Erythroblast (primary cell): ENCODE results near the gene DAZAP1.

Source experiments
- GATA1 ChIP-seq: IDR thresholded peaks from 2 replicates; pipeline ENCODE4 v1.6.1; 2011; ENCODE audit warnings: low read depth, mild to moderate bottlenecking, control low read depth, low read length, moderate library complexity
- POLR2A ChIP-seq: IDR thresholded peaks from 2 replicates; pipeline ENCODE4 v1.6.1; 2011; ENCODE audit warnings: mild to moderate bottlenecking, low read length

DNA sequence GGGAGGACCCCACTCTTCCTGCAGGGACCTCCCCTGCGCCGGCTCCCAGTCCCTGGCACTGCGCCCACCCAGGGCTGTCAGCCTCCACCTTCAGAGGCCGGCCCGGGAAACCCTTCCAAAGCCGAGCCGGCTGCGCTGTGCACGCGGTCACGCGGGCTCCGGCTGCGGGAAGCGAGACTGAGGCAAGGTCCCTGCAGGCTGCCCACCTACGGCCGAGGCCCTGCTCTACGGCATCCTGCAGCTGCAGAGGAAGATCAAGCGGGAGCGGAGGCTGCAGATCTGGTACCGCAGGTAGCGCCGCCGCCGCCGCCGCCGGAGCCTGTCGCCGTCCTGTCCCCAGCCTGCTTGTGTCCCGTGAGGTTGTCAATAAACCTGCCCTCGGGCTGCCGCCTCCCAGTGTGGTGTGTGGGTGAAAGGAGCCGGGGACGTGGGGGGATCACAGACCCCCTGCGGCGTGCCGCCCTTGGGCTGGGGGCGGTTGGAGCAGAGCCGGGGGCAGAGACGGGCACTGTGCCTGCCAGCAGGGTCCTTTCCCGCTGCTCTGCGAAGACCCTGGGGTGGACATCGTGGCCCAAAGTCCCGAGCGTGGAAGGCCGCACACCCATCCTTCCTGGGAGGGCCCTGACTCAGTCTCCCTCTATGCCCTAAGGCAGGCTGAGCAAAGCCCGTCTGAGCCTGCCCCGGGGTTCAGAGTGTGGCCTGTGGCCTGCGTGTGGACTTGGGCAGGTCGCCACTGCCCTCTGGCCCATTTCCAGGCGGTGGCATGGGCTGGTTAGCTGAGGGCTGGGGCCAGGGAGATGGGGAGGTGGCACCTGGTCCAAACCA lies 12.0 kb upstream of the DAZAP1 start:
- TF ChIP-seq POLR2A (no peak), GATA1 (no peak)
